Fibroblast of peridontal ligament (primary cell): ENCODE results near the gene TMC6.
"Not testable (repeated sequence)": the region's sequence is repeated elsewhere in the genome, so short reads cannot be mapped to it uniquely, and the experiment has no call there.

Source experiments
- DNase-seq: peaks from one replicate; pipeline ENCODE4 v3.0.0-alpha.2; 2010; ENCODE audit errors: extremely low read depth

The TMC6 gene, protein sequence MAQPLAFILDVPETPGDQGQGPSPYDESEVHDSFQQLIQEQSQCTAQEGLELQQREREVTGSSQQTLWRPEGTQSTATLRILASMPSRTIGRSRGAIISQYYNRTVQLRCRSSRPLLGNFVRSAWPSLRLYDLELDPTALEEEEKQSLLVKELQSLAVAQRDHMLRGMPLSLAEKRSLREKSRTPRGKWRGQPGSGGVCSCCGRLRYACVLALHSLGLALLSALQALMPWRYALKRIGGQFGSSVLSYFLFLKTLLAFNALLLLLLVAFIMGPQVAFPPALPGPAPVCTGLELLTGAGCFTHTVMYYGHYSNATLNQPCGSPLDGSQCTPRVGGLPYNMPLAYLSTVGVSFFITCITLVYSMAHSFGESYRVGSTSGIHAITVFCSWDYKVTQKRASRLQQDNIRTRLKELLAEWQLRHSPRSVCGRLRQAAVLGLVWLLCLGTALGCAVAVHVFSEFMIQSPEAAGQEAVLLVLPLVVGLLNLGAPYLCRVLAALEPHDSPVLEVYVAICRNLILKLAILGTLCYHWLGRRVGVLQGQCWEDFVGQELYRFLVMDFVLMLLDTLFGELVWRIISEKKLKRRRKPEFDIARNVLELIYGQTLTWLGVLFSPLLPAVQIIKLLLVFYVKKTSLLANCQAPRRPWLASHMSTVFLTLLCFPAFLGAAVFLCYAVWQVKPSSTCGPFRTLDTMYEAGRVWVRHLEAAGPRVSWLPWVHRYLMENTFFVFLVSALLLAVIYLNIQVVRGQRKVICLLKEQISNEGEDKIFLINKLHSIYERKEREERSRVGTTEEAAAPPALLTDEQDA

GRCh38 chr17:78128551-78129350 lies at the start of gene TMC6:
Gene TMC6, minus strand, starts transcription at chr17:78128755. Its CDS starts 1,923 bp downstream, at chr17:78126832.
- DNase-seq = no peak

GRCh38 chr17:78176548-78177025 lies 48.0 kb upstream of the TMC6 start:
- no peak for DNase-seq

- no peak for DNase-seq
Observed at GRCh38 chr17:78175643-78175981, 47.1 kb upstream of the TMC6 start.

- no peak for DNase-seq
Observed at GRCh38 chr17:78174870-78175642, 46.5 kb upstream of the TMC6 start.

DNA sequence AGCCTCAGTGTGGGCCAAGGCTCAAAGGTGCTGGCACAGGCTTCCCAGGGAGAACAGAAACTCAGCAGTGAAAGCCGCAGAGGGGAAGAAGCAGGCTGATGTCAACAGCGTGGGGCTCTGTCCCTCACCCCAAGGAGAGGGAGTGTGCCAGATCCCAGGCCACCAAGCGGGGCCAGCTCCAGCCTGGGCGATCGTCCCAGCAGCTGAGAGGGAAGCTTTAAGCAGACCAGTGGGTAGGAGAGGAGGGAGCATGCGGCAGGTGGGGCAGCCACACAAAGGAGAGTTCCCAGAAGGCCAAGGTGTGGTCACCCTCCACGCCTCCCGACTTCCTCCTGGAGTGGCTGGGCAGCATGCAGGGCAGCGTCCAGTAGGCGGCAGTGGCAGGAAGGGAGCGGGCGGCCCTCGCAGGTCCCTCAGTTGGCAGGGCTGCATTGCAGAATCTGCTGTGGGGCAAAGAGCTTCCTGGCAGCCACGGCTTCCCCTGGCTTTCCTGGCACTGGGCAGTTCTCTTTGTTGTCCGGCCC lies 45.9 kb upstream of the TMC6 start:
- DNase-seq = no peak

DNA sequence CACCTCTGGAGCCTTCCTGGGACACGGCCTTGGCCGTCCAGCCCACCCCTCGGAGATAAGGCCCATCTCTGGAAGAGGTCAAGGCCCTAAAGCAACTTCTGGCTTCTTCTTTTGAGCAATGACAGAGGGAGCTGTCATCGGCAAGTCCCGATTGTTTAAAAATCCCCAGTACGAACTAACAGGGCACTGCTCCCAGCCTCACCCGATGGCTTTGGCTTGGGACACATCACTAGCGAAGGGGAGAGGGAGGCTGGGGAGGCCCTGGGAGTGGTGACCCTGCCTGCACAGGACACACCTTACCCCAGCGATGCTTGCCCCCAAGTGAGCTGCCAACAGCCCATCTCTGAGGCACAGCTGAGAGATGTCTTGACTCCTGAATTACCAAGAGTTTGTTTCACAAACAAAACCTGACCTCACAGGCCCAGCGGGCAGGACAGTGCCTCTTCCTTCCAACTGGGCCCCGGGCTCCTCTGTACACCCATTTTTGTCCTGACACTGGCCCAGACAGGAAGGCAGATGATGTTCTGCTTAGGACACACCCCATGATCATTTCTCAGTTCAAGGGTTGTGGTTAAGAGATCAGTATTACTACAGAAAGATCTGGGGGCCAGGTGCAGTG lies 44.7 kb upstream of the TMC6 start:
- DNase-seq = no peak

DNA sequence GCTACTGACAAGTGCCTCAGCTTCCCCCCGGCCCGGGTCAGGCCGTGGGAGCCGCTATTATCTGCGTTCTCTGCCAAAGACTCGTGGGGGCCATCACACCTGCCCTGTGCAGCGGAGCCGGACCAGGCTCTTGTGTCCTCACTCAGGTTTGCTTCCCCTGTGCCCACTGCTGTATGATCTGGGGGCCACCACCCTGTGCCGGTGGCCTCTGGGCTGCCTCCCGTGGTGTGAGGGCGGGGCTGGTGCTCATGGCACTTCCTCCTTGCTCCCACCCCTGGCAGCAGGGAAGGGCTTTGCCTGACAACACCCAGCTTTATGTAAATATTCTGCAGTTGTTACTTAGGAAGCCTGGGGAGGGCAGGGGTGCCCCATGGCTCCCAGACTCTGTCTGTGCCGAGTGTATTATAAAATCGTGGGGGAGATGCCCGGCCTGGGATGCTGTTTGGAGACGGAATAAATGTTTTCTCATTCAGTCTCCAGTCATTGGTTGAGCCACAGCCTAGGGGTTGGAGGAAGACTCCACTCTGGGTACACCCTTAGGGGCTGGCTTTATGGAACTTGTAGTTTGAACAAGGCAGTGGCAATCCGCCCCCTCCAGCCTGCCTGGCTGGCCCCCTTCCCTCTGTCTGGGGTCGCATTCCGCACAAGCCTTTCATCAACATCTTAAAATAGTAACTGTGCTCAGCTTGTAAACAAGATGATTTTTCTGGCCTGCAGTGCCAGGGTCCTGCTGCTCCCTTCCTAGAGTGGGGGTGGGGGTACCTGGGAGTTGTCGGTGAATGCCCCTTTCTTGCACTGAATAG lies 43.9 kb upstream of the TMC6 start:
- DNase-seq = no peak

DNA sequence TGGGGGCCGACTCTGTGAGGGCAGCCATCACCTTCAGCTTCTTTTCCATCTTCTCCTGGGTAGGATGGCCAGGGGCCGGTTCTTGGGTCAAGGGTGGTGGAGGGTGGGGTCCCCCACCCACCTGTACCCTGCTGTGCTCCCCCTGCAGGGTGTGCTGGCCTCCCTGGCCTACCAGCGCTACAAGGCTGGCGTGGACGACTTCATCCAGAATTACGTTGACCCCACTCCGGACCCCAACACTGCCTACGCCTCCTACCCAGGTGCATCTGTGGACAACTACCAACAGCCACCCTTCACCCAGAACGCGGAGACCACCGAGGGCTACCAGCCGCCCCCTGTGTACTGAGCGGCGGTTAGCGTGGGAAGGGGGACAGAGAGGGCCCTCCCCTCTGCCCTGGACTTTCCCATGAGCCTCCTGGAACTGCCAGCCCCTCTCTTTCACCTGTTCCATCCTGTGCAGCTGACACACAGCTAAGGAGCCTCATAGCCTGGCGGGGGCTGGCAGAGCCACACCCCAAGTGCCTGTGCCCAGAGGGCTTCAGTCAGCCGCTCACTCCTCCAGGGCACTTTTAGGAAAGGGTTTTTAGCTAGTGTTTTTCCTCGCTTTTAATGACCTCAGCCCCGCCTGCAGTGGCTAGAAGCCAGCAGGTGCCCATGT lies 43.2 kb upstream of the TMC6 start:
- DNase-seq = not testable (repeated sequence)

- no peak for DNase-seq
Observed at GRCh38 chr17:78170692-78171590, 42.4 kb upstream of the TMC6 start.

- DNase-seq = no peak
Observed at GRCh38 chr17:78168903-78169793, 40.6 kb upstream of the TMC6 start.

DNA sequence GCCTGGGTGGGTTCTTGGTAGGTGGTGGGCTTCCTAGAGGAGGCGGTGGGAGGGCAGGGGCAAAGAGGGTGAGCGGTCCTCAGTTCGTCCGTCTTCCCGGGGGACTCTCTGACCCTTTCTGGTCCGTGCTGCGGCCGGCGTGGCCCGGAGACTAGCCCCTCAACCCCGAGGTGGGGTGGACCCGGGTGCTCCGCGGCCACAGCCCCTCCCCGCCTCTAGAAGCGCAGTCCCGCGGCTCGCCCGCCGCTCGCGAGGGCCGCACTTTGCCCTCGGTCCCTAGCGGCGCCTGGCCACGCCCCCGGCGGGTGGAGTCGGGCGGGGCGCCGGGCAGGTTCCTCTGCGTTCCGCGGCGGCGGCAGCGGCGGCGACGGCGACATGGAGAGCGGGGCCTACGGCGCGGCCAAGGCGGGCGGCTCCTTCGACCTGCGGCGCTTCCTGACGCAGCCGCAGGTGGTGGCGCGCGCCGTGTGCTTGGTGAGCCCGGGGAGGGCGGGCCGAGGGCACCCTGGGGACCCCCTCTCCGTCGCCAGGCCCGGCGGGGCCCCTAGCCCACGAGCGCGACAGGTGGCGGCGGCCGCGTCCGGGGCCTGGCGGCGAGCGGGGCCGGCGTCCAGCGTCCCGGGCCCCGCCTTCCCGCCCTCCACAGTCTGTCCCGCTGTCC lies 39.8 kb upstream of the TMC6 start, which contains the start of gene SYNGR2:
SYNGR2 (plus strand) TSS at position 340 of the 661 bp plus-strand sequence; CDS start at position 376, 36 bp downstream.
- DNase-seq = no peak

- no peak for DNase-seq
Observed at GRCh38 chr17:78166416-78166815, 37.9 kb upstream of the TMC6 start.

- DNase-seq = no peak
Observed at GRCh38 chr17:78164748-78165607, 36.4 kb upstream of the TMC6 start.

DNA sequence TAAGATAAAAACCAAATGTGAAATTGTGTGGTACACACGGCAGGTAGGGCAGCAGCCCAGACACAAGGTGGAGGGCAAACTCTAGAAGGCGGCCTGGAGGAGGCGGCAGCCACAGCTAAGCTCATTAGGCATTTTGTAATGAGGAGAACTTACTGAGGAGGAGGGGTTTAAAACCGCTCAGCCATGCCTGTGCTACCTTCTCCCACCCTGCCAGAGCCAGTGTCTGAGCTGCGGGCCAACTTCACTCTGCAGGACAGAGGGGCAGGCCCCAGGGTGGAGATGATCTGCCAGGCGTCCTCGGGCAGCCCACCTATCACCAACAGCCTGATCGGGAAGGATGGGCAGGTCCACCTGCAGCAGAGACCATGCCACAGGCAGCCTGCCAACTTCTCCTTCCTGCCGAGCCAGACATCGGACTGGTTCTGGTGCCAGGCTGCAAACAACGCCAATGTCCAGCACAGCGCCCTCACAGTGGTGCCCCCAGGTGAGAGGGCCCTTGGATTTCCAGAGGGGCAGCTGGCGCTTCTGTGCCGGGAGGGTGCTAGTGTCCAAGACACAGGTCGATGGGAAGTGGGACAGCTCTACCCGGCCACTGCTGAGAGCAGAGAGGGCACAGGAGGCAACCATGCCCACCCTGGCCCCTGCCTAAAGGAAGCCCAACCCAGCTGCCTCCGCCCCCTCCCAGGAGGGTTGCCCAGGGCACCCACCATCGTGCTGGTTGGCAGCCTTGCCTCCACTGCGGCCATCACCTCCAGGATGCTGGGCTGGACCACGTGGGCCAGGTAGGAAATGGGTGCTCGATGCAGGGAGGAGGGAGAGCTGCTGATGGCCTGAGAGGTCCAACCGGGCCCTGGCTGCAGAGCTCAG lies 35.6 kb upstream of the TMC6 start:
- no peak for DNase-seq
